Anterior cingulate cortex (tissue), 58 donors: ENCODE measurements around the gene CDC7.
"Not testable (repeated sequence)": the region's sequence is repeated elsewhere in the genome, so short reads cannot be mapped to it uniquely, and the experiment has no call there.

Source experiments
- DNase-seq, 58 donors: peaks; one replicate each; lab custom pipeline; 2025; lab: John Stamatoyannopoulos, UW

Gene CDC7

GRCh38 chr1:91507328-91507727 lies 6.7 kb downstream of the CDC7 start:
- no peak for DNase-seq

GRCh38 chr1:91510754-91511153 lies 10.1 kb downstream of the CDC7 start:
- no peak for DNase-seq

- DNase-seq, result no peak
These were observed 10.7 kb downstream of the CDC7 start for GRCh38 chr1:91511386-91511785.

- DNase-seq, result no peak
These were observed 12.5 kb downstream of the CDC7 start for GRCh38 chr1:91513160-91513559.

GRCh38 chr1:91513706-91514105 lies 13.1 kb downstream of the CDC7 start:
- DNase-seq, result no peak

- no peak for DNase-seq
These were observed 15.3 kb downstream of the CDC7 start for GRCh38 chr1:91515994-91516393.

- not testable (repeated sequence) for DNase-seq
These were observed 16.0 kb downstream of the CDC7 start for GRCh38 chr1:91516605-91517004.

GRCh38 chr1:91519167-91519566 lies 18.5 kb downstream of the CDC7 start:
- DNase-seq, result not testable (repeated sequence)

- no peak for DNase-seq
These were observed 20.4 kb downstream of the CDC7 start for GRCh38 chr1:91520942-91521507.

GRCh38 chr1:91523482-91523881 lies 22.8 kb downstream of the CDC7 start:
- DNase-seq, result no peak

GRCh38 chr1:91526496-91526895 lies 25.8 kb downstream of the CDC7 start:
- no peak for DNase-seq

- DNase-seq, result no peak
These were observed 26.7 kb downstream of the CDC7 start for GRCh38 chr1:91527266-91527765.

GRCh38 chr1:91527781-91528180 lies 27.1 kb downstream of the CDC7 start:
- DNase-seq, result no peak

- peak in 2 of 58 donors; percentile 3 to 14 for DNase-seq
These were observed 29.2 kb downstream of the CDC7 start for GRCh38 chr1:91529856-91530255.

- no peak for DNase-seq
These were observed 32.8 kb downstream of the CDC7 start for GRCh38 chr1:91533361-91534024.

- DNase-seq, result no peak
These were observed 34.8 kb downstream of the CDC7 start for GRCh38 chr1:91535441-91535840.

- DNase-seq, result no peak
These were observed 36.8 kb downstream of the CDC7 start for GRCh38 chr1:91537281-91537986.

GRCh38 chr1:91537987-91538304 lies 37.3 kb downstream of the CDC7 start:
- no peak for DNase-seq

- DNase-seq, result no peak
These were observed 40.3 kb downstream of the CDC7 start for GRCh38 chr1:91540910-91541309.

- DNase-seq, result no peak
These were observed 41.4 kb downstream of the CDC7 start for GRCh38 chr1:91541918-91542533.

- DNase-seq, result no peak
These were observed 45.1 kb downstream of the CDC7 start for GRCh38 chr1:91545506-91546300.
